Transverse colon (tissue), 4 donors: ENCODE measurements around the gene UBE4B. TPM values are rescaled to one million over a fixed set of nuclear protein-coding genes. Genes with fewer than 3 reads are reported as not detected.

Source experiments
- DNase-seq: peaks from one replicate; pipeline ENCODE4 v3.0.0-alpha.2; 2019
- H3K27ac ChIP-seq, 4 donors: fragments of 200-600 bp; sonication (generic); 2 replicates each; pipeline ENCODE4 v1.5.1; 2016 to 2018; ENCODE audit warnings: inconsistent platforms in 4 of 4
- H3K27me3 ChIP-seq: fragments of 200-600 bp; sonication (generic); 2 replicates; pipeline ENCODE4 v1.5.1; 2017; ENCODE audit warnings: inconsistent platforms
- H3K36me3 ChIP-seq, 4 donors: fragments of 200-600 bp; sonication (generic); 2 replicates each; pipeline ENCODE4 v1.5.1; 2017 to 2019; ENCODE audit warnings: inconsistent platforms in 4 of 4
- H3K4me1 ChIP-seq, 4 donors: fragments of 200-600 bp; sonication (generic); 2 replicates each; pipeline ENCODE4 v1.5.1; 2017 to 2020; ENCODE audit warnings: inconsistent platforms in 4 of 4
- H3K4me3 ChIP-seq, 4 donors: fragments of 200-600 bp; sonication (generic); 1 replicate in 1 of 4; 2 replicates in 3 of 4; pipeline versions ENCODE4 v1.5.1 to v1.6.1; 2017 to 2019; ENCODE audit warnings: inconsistent platforms in 4 of 4
- H3K9me3 ChIP-seq, 2 donors: fragments of 200-600 bp; sonication (generic); 2 replicates each; pipeline ENCODE4 v1.5.1; 2017 to 2019; ENCODE audit warnings: inconsistent platforms in 2 of 2
- EP300 ChIP-seq: sonication (generic); formaldehyde crosslinking; IDR thresholded peaks from one replicate; pipeline ENCODE4 v1.6.1; 2017; ENCODE audit warnings: antibody characterized with exemption, low read depth
- POLR2A ChIP-seq: fragments of 450-650 bp; IDR thresholded peaks from one replicate; pipeline ENCODE4 v1.6.1; 2016; ENCODE audit warnings: antibody characterized with exemption, mild to moderate bottlenecking, moderate library complexity
- POLR2AphosphoS5 ChIP-seq, 3 donors: sonication (generic); formaldehyde crosslinking; IDR thresholded peaks; one replicate each; pipeline ENCODE4 v1.6.1; 2016; ENCODE audit warnings: antibody characterized with exemption in 3 of 3
- WGBS, 2 donors: methylation state at CpG; one replicate each; pipeline ENCODE4 v1.1.5; 2018; ENCODE audit warnings: low coverage in 1 of 2; 5-methylcytosine and 5-hydroxymethylcytosine counted together
- in situ Hi-C, 4 donors: fragments of 200-750 bp; cut with MboI; loops; one replicate each; pipeline versions ENCODE4 v1.15.0 to v1.15.1; 2017; ENCODE audit warnings: low sequenced_read_pairs in 3 of 4, low pct_ligation_motif_present in 1 of 4, low pct_unique_long_range_greater_than_20kb in 1 of 4
- intact Hi-C: fragments of 100-400 bp; cut with DNase I; formaldehyde crosslinking; loops from one replicate; pipeline ENCODE4 v1.15.1; 2023; ENCODE audit warnings: low total_unique reads
- total RNA-seq, 4 donors: library from RNA; depleted of rRNA; stranded (reverse); fragments of >200 nt; gene quantifications; one replicate each; pipeline ENCODE4 v1.1.0, GENCODE V29; 2016
- TF ChIP-seq, protein P1 (sequence below), 5 experiments: fragments of 200-600 bp in 3 of 5; fragments of 450-650 bp in 2 of 5; sonication (generic) in 3 of 5; IDR thresholded peaks; 1 replicate in 2 of 5; 2 replicates in 3 of 5; pipeline ENCODE4 v1.5.1; 2016 to 2017; ENCODE audit warnings: antibody characterized with exemption in 5 of 5, inconsistent platforms in 3 of 5, mild to moderate bottlenecking in 2 of 5, moderate library complexity in 1 of 5

UBE4B gene
- total RNA-seq, 4 donors from 2014 or later: 35.1 to 145 (median 78.7) TPM

- TF ChIP-seq, protein P1, sequence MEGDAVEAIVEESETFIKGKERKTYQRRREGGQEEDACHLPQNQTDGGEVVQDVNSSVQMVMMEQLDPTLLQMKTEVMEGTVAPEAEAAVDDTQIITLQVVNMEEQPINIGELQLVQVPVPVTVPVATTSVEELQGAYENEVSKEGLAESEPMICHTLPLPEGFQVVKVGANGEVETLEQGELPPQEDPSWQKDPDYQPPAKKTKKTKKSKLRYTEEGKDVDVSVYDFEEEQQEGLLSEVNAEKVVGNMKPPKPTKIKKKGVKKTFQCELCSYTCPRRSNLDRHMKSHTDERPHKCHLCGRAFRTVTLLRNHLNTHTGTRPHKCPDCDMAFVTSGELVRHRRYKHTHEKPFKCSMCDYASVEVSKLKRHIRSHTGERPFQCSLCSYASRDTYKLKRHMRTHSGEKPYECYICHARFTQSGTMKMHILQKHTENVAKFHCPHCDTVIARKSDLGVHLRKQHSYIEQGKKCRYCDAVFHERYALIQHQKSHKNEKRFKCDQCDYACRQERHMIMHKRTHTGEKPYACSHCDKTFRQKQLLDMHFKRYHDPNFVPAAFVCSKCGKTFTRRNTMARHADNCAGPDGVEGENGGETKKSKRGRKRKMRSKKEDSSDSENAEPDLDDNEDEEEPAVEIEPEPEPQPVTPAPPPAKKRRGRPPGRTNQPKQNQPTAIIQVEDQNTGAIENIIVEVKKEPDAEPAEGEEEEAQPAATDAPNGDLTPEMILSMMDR (IDR thresholded peaks at IDR 0.05): no peak
- TF ChIP-seq POLR2AphosphoS5 (IDR thresholded peaks at IDR 0.05) (no peak), POLR2A (no peak)
- WGBS, 2 donors: 72% methylated on average over 5 of the region's 5 CpGs; no CpG with 5 or more reads in 1 of the 2 donors
- no peak for DNase-seq
- Histone ChIP-seq H3K27me3 (no peaks in the 10 kb centered on the region), H3K4me3 (no peak overlapping the region), H3K27ac (no peak overlapping the region), H3K4me1 (no peaks in the 10 kb centered on the region), H3K36me3 (peaks cover 0 to 30% (median 9%) of the 10 kb centered on the region in 4 donors), H3K9me3 (no peaks in the 10 kb centered on the region)
- intact Hi-C loops: no loop called here
- in situ Hi-C loops: no loop called here
These were observed 145.1 kb downstream of the UBE4B start for GRCh38 chr1:10177876-10178275.

GRCh38 chr1:10178597-10179405 is 146.0 kb downstream of the UBE4B start:
- peaks cover 0 to 25% (median 9%) of the 10 kb centered on the region in 4 donors for H3K36me3 ChIP-seq
- no peak overlapping the region for H3K4me3 ChIP-seq
- no peak overlapping the region for H3K27ac ChIP-seq
- no peaks in the 10 kb centered on the region for H3K27me3 ChIP-seq
- H3K4me1 ChIP-seq: no peaks in the 10 kb centered on the region
- WGBS, 2 donors: 87 to 88% methylated on average over 18 to 22 of the region's 22 CpGs
- in situ Hi-C loops: no loop called here
- intact Hi-C loops: no loop called here
- TF ChIP-seq EP300: no peak
- no peak for TF ChIP-seq POLR2AphosphoS5 (IDR thresholded peaks at IDR 0.05)
- no peak for TF ChIP-seq POLR2A
- TF ChIP-seq, protein P1 (IDR thresholded peaks at IDR 0.05): no peak
- no peaks in the 10 kb centered on the region for H3K9me3 ChIP-seq
- DNase-seq: no peak

DNA sequence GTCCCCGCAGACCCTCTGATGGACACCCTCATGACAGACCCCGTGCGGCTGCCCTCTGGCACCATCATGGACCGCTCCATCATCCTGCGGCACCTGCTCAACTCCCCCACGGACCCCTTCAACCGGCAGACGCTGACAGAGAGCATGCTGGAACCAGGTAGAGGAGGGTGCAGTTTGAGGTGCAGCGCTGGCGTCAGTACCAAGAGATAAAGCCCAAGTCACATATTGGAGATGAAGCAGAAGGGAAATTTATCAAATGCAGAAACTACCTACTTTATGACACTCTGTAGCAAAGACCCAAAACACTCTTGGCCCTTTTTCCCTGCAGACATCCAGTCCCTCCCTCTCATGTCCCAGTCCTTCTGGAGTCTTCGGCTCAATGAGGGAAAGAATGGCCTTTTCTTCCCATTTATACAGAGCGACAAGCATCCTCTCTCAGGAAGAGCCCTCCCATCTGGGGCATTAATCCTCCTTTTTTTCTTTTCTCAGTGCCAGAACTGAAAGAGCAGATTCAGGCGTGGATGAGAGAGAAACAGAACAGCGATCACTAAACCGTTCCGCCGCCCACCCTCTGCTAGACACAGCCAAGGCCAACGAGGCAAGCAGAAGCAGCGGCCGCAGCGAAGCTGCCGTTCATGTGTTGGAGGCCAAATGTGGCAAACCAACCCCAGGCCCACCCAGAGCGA is 146.8 kb downstream of the UBE4B start:
- Histone ChIP-seq H3K27ac (no peak overlapping the region), H3K9me3 (no peaks in the 10 kb centered on the region), H3K27me3 (no peaks in the 10 kb centered on the region), H3K36me3 (peaks cover 0 to 25% (median 9%) of the 10 kb centered on the region in 4 donors), H3K4me1 (no peaks in the 10 kb centered on the region), H3K4me3 (no peak overlapping the region)
- TF ChIP-seq, protein P1 (IDR thresholded peaks at IDR 0.05): no peak
- TF ChIP-seq EP300 (no peak), POLR2AphosphoS5 (IDR thresholded peaks at IDR 0.05) (no peak), POLR2A (no peak)
- intact Hi-C loops: no loop called here
- in situ Hi-C loops: no loop called here
- DNase-seq: no peak
- 90 to 91% methylated on average over 11 to 23 of the region's 23 CpGs for WGBS, 2 donors

- no peak overlapping the region for H3K27ac ChIP-seq
- no peaks in the 10 kb centered on the region for H3K9me3 ChIP-seq
- peaks cover 0 to 3% (median 0%) of the 10 kb centered on the region in 4 donors for H3K4me1 ChIP-seq
- H3K36me3 ChIP-seq: peaks cover 0 to 25% (median 9%) of the 10 kb centered on the region in 4 donors
- TF ChIP-seq POLR2AphosphoS5 (IDR thresholded peaks at IDR 0.05): no peak
- DNase-seq: no peak
- H3K27me3 ChIP-seq: no peaks in the 10 kb centered on the region
- intact Hi-C loops: no loop called here
- H3K4me3 ChIP-seq: no peak overlapping the region
- in situ Hi-C loops: no loop called here
- WGBS, 2 donors: 57 to 89% methylated on average over 3 to 7 of the region's 7 CpGs
These were observed 148.4 kb downstream of the UBE4B start for GRCh38 chr1:10181154-10181553.
